ENCODE measurements around the gene HOXD12.

HOXD12 gene

GRCh38 chr2:176093898-176094249 is 5.7 kb upstream of the HOXD12 start:
- no peak for DNase-seq

DNA sequence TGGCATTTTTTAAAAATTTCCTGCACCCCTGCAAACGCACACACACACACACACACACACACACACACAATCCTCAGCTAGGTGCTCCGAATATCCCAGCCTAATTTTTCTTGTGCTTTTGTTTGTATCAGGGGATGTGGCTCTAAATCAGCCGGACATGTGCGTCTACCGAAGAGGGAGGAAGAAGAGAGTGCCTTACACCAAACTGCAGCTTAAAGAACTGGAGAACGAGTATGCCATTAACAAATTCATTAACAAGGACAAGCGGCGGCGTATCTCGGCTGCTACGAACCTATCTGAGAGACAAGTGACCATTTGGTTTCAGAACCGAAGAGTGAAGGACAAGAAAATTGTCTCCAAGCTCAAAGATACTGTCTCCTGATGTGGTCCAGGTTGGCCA is 5.2 kb upstream of the HOXD12 start:
- no peak for DNase-seq

DNA sequence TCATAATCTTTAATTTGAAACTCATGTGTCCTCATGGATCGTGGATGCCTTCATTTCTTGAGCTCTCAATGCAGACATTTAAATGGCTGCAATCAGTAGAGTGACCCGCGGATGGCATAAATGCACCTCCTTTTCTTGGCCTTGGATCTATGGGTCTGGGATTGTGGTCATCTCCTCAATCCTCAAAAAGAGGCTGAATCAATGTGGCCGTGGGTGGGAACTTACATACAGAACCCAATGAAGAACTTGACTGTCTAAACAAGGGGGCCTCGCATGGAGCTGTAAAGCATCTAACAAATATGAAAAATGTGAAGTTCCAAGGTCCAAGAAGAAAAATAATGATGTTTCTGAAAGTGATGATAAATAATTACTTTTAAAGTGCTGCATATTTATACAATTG is 4.2 kb upstream of the HOXD12 start:
- no peak for DNase-seq

DNA sequence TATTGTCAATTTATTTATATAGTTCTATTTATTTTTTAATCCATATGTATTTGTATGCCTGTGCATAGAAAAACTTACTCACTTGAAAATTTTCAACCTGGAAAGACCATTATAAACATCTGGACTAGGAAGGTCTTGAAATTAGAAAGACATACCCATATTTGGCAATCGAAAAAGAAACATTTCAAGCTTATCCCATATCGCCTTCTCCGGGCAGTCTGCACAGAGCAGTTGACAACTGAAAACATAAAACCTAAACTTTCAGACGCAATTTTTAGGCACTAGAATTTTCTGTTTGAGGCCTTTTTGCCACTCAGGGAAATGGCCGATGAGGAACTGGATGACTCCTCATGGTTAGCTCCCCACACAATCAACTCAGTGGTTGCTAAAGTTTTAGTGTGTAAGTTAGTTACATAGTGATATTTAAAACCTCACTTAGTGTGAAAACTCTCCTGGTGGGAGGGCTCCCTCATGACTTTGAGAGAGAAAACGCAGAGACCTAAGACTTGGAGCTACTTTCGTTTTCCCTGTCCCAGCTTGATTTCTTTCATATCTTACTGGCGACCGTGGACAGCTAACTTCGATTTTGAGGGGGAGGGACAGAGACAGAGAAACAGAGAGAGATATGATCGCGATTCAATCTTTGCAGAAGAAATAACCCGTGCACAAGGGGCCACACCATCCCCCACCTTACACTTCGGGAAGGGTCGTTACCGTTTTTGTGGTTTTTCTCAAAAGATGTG is 3.2 kb upstream of the HOXD12 start:
- no peak for DNase-seq

DNA sequence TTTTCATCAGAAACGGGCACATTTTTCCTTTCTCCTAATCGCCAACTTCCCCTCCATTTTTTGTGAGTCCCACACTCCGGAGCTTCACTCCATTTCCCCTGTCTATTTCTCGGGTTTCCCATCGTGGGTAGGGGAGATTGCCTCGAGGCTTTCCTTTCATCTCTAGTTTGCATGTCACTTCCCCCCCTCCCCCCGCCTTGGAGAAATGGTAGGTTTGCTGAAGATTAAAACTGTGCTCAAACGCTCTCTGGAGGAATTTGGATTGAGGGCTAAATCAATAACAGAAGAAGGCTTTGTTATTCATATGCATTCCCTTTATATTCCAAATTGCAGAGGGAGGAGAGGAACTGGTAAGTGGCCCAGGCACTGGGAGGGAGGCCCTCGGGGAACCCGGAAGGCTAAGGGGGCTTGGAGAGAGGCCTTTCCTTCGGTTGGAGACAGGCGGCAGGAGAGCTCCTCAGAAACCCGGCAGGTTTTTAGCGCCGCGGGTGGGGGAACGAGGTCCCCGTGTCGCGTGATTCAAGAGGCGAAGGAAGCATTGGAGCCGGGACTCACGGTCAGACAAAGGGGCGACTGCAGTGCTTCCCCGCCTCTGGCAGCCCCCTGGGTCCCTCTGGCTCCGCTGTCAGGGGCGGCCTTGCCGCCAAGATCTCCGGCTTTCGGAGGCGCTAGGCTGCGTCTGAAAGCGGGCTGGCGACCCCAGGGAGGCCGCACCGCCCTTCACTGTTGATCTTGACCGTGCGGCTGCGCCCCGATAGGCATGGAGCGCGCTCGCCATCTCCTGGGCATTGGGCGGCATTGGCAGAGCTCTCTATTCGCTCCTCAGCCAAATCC is 2.4 kb upstream of the HOXD12 start:
- peak in 2 of 4 experiments; percentile 14 to 23 for DNase-seq

DNA sequence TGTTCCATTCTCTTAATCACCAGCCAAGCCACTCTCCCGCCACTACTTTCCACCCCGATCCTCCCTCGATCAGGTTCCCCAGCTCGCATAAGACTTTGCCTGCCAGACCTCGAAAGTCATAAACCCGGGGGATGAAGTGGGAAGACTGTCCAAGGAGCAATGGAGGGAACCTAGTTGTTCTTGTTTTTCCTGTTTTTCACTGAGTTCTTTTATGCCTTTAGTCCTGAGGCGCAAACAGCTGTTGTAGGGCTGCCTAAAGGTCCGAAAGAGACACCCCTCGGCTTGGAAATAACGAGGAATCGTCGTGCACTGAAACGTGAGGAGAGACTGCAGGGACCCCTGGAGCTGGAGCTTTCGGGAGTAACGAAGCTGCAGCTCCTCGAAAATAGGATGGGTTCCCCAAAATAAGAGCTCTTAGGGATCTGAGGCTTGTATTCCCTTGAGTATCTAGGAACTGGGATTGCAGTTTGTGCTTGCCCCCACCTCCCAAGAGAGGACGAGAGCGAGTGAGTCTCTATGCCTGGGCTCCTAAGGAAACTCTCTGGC is 1.7 kb upstream of the HOXD12 start:
- DNase-seq, result no peak

DNA sequence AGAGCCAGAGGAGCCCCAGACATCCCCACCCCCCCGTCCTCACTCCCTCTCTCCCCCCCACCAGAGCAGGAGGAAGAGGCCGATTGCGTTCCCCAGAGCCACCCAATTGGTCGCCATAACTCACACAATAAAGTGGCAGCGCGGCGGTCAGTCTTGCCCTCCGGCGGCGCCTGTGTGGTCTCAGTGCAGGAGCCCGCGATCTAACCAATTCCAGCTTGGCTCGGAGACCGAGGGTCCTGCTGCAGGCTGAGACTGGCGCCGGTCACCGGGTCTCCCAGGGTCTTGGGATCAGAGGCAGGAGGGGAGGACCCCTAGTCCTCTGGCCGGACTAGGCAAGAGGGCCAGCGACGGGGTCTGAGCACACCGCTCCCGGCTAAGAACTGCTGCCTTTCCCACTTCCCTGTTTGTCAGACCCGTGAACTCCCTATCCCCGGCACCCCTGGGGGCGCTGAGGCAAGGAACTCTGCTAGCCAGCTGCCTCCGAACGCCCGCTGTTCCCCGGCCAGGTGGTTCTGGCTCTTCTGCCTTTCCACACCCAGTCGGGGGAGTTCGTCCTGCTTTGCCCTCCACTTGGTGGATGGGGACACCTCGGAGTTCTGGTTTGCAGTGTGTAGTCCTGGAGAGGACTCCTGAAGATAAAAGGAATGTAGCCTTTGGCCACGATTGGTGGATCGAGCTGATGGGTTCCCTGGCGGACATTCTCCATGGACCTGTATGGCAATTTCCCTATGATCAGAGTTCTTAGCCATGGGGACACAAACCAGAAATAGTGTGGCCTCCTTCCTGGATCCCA is 1.0 kb upstream of the HOXD12 start:
- no peak for DNase-seq

DNA sequence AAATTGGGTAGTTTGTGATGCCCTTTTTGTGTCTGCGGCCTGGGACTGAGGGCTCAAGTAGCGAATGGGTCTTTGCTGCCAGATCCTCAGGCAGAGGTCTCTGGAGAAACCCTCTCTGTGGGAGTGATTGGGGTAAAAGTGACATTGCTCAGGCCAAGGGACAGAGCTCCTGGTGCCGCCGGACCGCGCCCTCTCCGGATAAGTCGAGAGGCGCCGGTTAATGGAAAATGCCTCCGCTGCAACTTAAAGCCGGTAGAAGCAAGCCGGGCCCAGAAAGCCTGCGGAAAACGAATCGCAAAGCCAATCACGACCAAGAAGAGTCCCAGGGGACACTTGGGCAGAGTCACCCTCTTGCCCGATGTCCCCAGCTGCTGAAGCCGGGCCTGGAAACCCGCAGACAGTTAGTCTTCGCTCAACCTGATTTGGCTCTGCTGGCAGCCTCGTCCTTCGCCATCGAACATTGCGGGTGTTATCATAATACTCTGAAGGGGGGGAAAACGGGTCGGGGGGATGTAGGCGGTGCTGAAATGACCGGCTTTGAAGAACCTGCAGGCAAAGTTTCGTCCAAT is 352 bp upstream of the HOXD12 start:
- no peak for DNase-seq

DNA sequence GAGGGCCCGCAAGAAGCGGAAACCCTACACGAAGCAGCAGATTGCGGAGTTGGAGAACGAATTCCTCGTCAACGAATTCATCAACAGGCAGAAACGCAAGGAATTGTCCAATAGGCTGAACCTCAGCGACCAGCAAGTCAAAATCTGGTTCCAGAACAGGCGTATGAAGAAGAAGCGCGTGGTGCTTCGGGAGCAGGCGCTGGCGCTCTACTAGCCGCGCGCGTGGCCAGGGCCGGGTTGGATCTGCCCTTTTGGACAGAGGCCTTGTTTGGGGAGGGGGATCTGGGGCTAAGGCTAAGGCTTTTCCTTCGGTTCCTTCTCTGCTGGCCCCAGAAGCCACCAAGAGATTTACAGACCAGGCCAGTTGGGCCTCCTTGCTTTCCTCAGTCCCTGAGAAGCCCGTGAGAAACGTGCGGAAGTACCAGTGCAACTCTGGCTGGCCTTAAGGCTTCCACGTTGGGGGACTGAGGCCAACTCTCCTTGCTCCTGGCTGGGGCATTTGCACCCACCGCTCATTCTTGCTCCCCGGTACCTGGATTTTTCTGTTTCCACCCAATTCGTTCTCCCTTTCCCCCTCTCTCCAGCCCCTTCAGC is 1.0 kb downstream of the HOXD12 start:
- no peak for DNase-seq

GRCh38 chr2:176101216-176101830 is 1.7 kb downstream of the HOXD12 start:
- DNase-seq, result no peak

DNA sequence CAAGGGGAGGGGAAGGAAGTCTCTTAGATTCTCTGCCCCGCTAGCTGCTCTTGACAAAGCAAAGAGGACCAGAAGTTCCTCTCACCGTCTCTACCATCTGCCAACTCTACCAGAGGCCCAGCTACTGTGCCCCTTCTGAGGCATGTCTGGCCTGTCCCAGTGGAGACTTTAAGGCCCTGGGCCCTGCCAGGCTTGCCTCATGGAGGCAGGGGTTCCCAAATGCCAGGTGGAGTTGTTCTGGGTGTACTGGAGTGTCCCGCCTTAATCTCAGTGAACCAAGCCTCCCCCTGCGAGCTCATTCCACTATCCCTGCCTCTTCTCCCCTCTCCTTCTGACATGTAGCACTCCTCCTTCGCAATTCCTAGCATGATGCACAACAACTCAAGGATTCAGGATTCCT is 2.2 kb downstream of the HOXD12 start:
- no peak for DNase-seq

DNA sequence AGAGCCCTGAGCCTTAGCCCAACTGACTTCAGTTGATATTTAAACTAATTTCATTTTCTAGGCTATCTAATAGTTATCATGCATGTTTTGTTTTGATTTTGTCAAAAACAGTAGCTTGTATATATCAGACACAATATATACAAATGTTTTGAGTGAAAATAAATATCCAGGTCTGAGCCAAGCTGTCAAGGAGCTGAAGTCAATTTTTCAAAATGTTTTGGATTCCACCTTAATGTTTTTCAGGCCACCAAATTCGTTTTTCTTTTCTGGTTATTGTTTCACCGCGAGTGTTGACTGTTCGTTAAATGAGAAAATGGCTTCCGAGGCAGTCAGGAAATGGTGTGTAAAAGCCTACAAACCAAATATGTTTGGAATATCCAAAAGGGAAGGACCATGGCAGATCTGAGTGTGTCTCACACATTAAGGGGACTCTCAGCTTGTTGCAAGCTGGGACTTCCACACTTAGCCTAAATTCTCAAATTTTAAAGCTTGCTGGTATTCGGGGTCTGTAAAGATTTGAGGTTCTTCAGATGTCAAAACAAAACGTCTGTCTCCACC is 2.8 kb downstream of the HOXD12 start:
- no peak for DNase-seq

- no peak for DNase-seq
Measured at GRCh38 chr2:176103194-176103593, 3.6 kb downstream of the HOXD12 start.

DNA sequence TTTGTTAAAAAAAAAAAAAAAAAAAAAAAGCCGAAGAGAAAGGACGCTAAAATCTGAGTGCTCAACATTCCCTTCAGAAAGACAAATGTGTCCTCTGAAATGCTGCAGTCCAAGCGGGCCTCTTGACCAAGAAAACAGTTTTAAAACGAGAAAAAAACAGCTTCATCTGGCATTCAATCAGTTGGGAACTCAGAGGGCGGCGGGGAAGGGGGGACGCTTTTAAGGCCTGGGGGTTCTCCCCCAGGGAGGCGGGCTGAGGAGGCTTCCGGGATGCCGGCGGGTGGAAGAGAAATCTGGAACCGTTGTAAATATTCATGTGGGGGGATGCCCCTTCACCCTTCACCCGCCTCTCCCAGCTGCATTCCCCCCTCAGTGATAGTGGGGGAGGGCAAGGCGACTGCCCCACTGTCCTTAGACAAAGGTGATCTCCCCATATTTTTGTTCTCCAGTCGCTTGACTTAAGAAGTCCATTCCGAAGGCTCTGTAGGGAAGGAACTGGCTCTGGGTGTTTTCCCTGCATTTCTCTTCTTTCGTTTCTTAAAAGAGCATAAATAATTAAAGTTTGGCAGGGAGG is 4.2 kb downstream of the HOXD12 start:
- no peak for DNase-seq

DNA sequence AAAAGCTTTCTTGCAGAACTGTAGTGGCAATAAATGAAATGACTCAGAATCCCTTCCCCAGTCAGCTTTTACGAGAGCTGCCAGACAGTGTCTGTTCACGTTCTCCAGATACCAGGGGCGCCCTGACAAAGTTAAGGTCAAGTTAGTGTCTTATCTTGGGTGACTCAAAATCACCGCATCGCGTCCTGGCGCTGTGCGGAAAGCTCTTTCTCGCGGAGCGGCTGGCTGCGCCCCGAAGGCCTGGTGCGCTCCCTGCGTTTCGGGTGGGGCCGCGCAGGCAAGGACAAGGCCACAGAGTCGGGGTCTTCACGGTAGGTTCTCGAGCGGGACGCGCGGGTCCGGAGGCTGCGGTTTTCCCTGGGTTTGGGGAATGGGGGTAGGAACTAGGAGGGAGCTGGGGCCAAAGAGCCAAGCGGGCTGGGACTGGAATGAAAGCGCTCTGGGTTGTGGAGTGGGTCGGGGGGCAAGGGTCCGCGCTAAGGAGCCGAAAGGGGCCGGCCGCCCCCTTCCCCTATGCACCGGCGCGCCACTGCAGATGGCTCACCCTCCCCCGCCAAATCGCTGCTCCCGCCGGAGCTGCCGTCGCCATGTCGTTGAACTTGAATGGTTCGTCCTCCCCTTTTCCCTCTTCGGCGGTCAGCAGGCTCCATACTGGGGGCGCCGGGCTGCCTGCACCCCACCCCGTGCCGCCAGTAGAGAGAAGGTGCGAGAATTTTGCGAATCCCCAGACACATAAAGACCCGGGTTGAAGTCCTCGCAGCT is 4.9 kb downstream of the HOXD12 start:
- no peak for DNase-seq

DNA sequence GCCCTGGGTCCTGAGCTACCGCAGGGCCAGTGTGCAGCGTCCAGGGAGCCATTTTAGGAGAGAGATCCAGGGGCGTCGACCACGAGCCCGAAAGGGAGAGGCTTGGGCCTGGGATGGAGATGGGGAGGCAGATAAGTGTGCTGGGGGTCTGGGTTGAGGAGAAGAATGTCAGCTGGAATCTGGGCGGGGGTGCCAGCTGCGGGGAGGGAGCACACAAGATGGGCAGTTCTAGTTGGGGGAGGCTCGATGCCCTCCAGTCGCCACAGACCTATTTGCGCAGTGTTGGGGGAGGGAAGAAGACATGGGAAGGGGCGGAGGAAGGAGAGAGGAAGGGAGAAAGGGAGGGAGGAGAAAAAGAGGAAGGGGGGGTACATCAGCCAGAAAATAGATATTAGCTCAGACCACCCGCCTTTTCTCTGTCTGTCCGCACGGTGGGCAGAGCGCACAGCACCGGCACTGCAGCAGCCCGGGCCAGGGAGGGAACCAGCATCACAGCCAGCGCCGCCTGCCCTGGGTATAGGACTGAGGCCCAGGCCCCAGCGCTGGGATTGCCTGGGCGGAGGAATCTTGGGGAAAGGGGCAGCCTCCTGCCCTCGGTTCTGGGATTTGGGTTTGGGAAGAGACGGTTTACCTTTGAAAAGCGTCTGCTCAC is 5.6 kb downstream of the HOXD12 start:
- DNase-seq, result no peak

- no peak for DNase-seq
Measured at GRCh38 chr2:176105730-176106580, 6.4 kb downstream of the HOXD12 start.

DNA sequence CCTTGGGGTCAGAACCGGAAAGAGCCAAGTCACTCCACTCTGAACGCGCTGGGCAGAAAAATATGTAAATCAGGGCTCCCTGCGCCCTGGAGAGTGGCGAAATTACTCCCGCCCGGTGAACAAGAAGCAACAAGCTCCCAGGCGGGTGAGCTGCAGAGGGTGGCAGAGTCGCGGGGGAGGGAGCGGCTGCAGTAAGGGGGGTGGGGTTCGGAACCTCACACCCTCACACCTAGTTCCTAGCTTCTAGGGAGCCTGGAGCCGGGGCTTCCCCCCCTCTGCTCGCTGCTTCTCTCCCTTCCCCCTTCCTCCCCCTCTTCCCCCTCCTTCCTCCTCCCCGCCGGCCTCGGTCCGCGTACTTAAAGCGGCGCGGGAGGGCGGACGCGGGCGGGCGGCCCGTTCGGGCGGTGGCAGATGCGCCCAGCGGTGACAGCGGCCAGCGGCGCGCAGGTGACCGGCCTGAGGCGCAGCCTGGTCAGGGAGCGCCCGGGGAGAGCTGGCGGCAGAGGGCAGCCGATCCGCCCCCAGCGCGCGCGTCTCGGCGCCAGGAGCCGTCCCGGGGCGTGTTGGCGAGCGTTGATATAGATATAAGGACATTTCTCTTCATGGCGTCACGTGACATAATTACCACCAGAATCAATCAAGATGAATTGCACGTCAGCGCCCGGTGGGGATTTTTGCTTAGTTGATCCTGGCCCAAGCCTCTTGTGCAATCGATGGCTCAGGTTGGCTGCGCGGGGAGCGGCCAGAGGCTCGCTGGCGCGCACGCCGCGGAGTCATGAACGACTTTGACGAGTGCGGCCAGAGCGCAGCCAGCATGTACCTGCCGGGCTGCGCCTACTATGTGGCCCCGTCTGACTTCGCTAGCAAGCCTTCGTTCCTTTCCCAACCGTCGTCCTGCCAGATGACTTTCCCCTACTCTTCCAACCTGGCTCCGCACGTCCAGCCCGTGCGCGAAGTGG is 7.3 kb downstream of the HOXD12 start, which contains the start of gene HOXD11:
Gene HOXD11 (plus strand): TSS at position 700 of the 959 bp plus-strand sequence. CDS start 76 bp downstream, at position 776.
- no peak for DNase-seq

All from activated naive CD4-positive, alpha-beta T cell (primary cell).